ENCODE results near the gene SLC6A13.
"Not testable (repeated sequence)": the region's sequence is repeated elsewhere in the genome, so short reads cannot be mapped to it uniquely, and the experiment has no call there.

The SLC6A13 gene

GRCh38 chr12:223841-224240, 38.8 kb downstream of the SLC6A13 start:
- H3K4me3 ChIP-seq (ENCODE audit: low read length), result no peak overlapping the region

GRCh38 chr12:221736-222135, 40.9 kb downstream of the SLC6A13 start:
- no peak overlapping the region for H3K4me3 ChIP-seq (ENCODE audit: low read length)
- H3K27me3 ChIP-seq (replicated peaks; ENCODE audit: control insufficient read depth, insufficient read depth, low read length), result peaks cover 64% of the 10 kb centered on the region
- H3K9ac ChIP-seq (ENCODE audit: low read length), result no peak overlapping the region
- no peak for DNase-seq (ENCODE audit: low read depth)
- no peaks in the 10 kb centered on the region for H3K9me3 ChIP-seq (ENCODE audit: control insufficient read depth, low read length)
- H3K4me1 ChIP-seq (ENCODE audit: control insufficient read depth, insufficient read depth, low read length), result no peaks in the 10 kb centered on the region
- H3K36me3 ChIP-seq (ENCODE audit: control insufficient read depth, insufficient read depth, low read length, severe bottlenecking), result no peaks in the 10 kb centered on the region

More at GRCh38 chr12:223841-224240, 38.8 kb downstream of the SLC6A13 start:
- H3K4me1 ChIP-seq (ENCODE audit: control insufficient read depth, insufficient read depth, low read length), result no peaks in the 10 kb centered on the region
- H3K9me3 ChIP-seq (ENCODE audit: control insufficient read depth, low read length), result no peaks in the 10 kb centered on the region
- no peak overlapping the region for H3K9ac ChIP-seq (ENCODE audit: low read length)
- H3K36me3 ChIP-seq (ENCODE audit: control insufficient read depth, insufficient read depth, low read length, severe bottlenecking), result no peaks in the 10 kb centered on the region
- DNase-seq (ENCODE audit: low read depth), result no peak
- H3K27me3 ChIP-seq (replicated peaks; ENCODE audit: control insufficient read depth, insufficient read depth, low read length), result peaks cover 78% of the 10 kb centered on the region

- Histone ChIP-seq H3K27me3 (replicated peaks; ENCODE audit: control insufficient read depth, insufficient read depth, low read length) (peaks cover 60% of the 10 kb centered on the region), H3K9ac (ENCODE audit: low read length) (no peak overlapping the region), H3K4me1 (ENCODE audit: control insufficient read depth, insufficient read depth, low read length) (no peaks in the 10 kb centered on the region), H3K9me3 (ENCODE audit: control insufficient read depth, low read length) (no peaks in the 10 kb centered on the region), H3K36me3 (ENCODE audit: control insufficient read depth, insufficient read depth, low read length, severe bottlenecking) (no peaks in the 10 kb centered on the region), H3K4me3 (ENCODE audit: low read length) (no peak overlapping the region)
- no peak for DNase-seq (ENCODE audit: low read depth)
Observed at GRCh38 chr12:220946-221550, 41.6 kb downstream of the SLC6A13 start.

GRCh38 chr12:220491-220890, 42.1 kb downstream of the SLC6A13 start:
- H3K36me3 ChIP-seq (ENCODE audit: control insufficient read depth, insufficient read depth, low read length, severe bottlenecking), result no peaks in the 10 kb centered on the region
- no peak overlapping the region for H3K4me3 ChIP-seq (ENCODE audit: low read length)
- peaks cover 58% of the 10 kb centered on the region for H3K27me3 ChIP-seq (replicated peaks; ENCODE audit: control insufficient read depth, insufficient read depth, low read length)
- no peak overlapping the region for H3K9ac ChIP-seq (ENCODE audit: low read length)
- no peaks in the 10 kb centered on the region for H3K4me1 ChIP-seq (ENCODE audit: control insufficient read depth, insufficient read depth, low read length)
- H3K9me3 ChIP-seq (ENCODE audit: control insufficient read depth, low read length), result no peaks in the 10 kb centered on the region
- DNase-seq (ENCODE audit: low read depth), result no peak

- Histone ChIP-seq H3K4me3 (ENCODE audit: low read length) (no peak overlapping the region), H3K36me3 (ENCODE audit: control insufficient read depth, insufficient read depth, low read length, severe bottlenecking) (no peaks in the 10 kb centered on the region), H3K9me3 (ENCODE audit: control insufficient read depth, low read length) (no peaks in the 10 kb centered on the region), H3K27me3 (replicated peaks; ENCODE audit: control insufficient read depth, insufficient read depth, low read length) (peaks cover 57% of the 10 kb centered on the region), H3K4me1 (ENCODE audit: control insufficient read depth, insufficient read depth, low read length) (no peaks in the 10 kb centered on the region), H3K9ac (ENCODE audit: low read length) (no peak overlapping the region)
- peak; percentile 46 for DNase-seq (ENCODE audit: low read depth)
Observed at GRCh38 chr12:219891-220352, 42.7 kb downstream of the SLC6A13 start.

- H3K27me3 ChIP-seq (replicated peaks; ENCODE audit: control insufficient read depth, insufficient read depth, low read length), result peaks cover 50% of the 10 kb centered on the region
- DNase-seq (ENCODE audit: low read depth), result no peak
- H3K4me3 ChIP-seq (ENCODE audit: low read length), result no peak overlapping the region
- H3K36me3 ChIP-seq (ENCODE audit: control insufficient read depth, insufficient read depth, low read length, severe bottlenecking), result no peaks in the 10 kb centered on the region
- no peaks in the 10 kb centered on the region for H3K9me3 ChIP-seq (ENCODE audit: control insufficient read depth, low read length)
- no peak overlapping the region for H3K9ac ChIP-seq (ENCODE audit: low read length)
- H3K4me1 ChIP-seq (ENCODE audit: control insufficient read depth, insufficient read depth, low read length), result peaks cover 1% of the 10 kb centered on the region
Observed at GRCh38 chr12:218728-219590, 43.7 kb downstream of the SLC6A13 start.

GRCh38 chr12:218221-218620, 44.4 kb downstream of the SLC6A13 start:
- DNase-seq (ENCODE audit: low read depth), result no peak
- H3K27me3 ChIP-seq (replicated peaks; ENCODE audit: control insufficient read depth, insufficient read depth, low read length), result peaks cover 50% of the 10 kb centered on the region
- no peak overlapping the region for H3K4me3 ChIP-seq (ENCODE audit: low read length)
- H3K9ac ChIP-seq (ENCODE audit: low read length), result no peak overlapping the region
- H3K4me1 ChIP-seq (ENCODE audit: control insufficient read depth, insufficient read depth, low read length), result peaks cover 7% of the 10 kb centered on the region
- no peaks in the 10 kb centered on the region for H3K9me3 ChIP-seq (ENCODE audit: control insufficient read depth, low read length)
- H3K36me3 ChIP-seq (ENCODE audit: control insufficient read depth, insufficient read depth, low read length, severe bottlenecking), result no peaks in the 10 kb centered on the region

- DNase-seq (ENCODE audit: low read depth); H3K4me1 ChIP-seq (ENCODE audit: control insufficient read depth, insufficient read depth, low read length); H3K9me3 ChIP-seq (ENCODE audit: control insufficient read depth, low read length); H3K36me3 ChIP-seq (ENCODE audit: control insufficient read depth, insufficient read depth, low read length, severe bottlenecking); H3K4me3 ChIP-seq (ENCODE audit: low read length); H3K9ac ChIP-seq (ENCODE audit: low read length): not testable (repeated sequence)
- H3K27me3 ChIP-seq (replicated peaks; ENCODE audit: control insufficient read depth, insufficient read depth, low read length), result peaks cover 48% of the 10 kb centered on the region
Observed at GRCh38 chr12:217029-217428, 45.6 kb downstream of the SLC6A13 start.

- no peak for DNase-seq (ENCODE audit: low read depth)
- peaks cover 10% of the 10 kb centered on the region for H3K4me1 ChIP-seq (ENCODE audit: control insufficient read depth, insufficient read depth, low read length)
- peaks cover 52% of the 10 kb centered on the region for H3K27me3 ChIP-seq (replicated peaks; ENCODE audit: control insufficient read depth, insufficient read depth, low read length)
- H3K36me3 ChIP-seq (ENCODE audit: control insufficient read depth, insufficient read depth, low read length, severe bottlenecking), result no peaks in the 10 kb centered on the region
- H3K4me3 ChIP-seq (ENCODE audit: low read length), result no peak overlapping the region
- no peaks in the 10 kb centered on the region for H3K9me3 ChIP-seq (ENCODE audit: control insufficient read depth, low read length)
- no peak overlapping the region for H3K9ac ChIP-seq (ENCODE audit: low read length)
Observed at GRCh38 chr12:215116-215515, 47.5 kb downstream of the SLC6A13 start.

GRCh38 chr12:214003-214741, 48.5 kb downstream of the SLC6A13 start, which contains the start of gene SLC6A12:
TSS of gene SLC6A12 (minus strand) at chr12:214157. CDS start at chr12:209986, 4,171 bp downstream.
- no peak for DNase-seq (ENCODE audit: low read depth)
- Histone ChIP-seq H3K4me3 (ENCODE audit: low read length) (peak within 1 kb of the TSS; percentile 46), H3K27me3 (replicated peaks; ENCODE audit: control insufficient read depth, insufficient read depth, low read length) (peaks cover 56% of the 10 kb centered on the region), H3K9me3 (ENCODE audit: control insufficient read depth, low read length) (no peaks in the 10 kb centered on the region), H3K4me1 (ENCODE audit: control insufficient read depth, insufficient read depth, low read length) (peaks cover 10% of the 10 kb centered on the region), H3K9ac (ENCODE audit: low read length) (no peak within 1 kb of the TSS), H3K36me3 (ENCODE audit: control insufficient read depth, insufficient read depth, low read length, severe bottlenecking) (no peaks in the 10 kb centered on the region)

- no peaks in the 10 kb centered on the region for H3K36me3 ChIP-seq (ENCODE audit: control insufficient read depth, insufficient read depth, low read length, severe bottlenecking)
- H3K4me3 ChIP-seq (ENCODE audit: low read length), result peak overlapping the region; percentile 46
- H3K9me3 ChIP-seq (ENCODE audit: control insufficient read depth, low read length), result no peaks in the 10 kb centered on the region
- H3K4me1 ChIP-seq (ENCODE audit: control insufficient read depth, insufficient read depth, low read length), result peaks cover 10% of the 10 kb centered on the region
- H3K27me3 ChIP-seq (replicated peaks; ENCODE audit: control insufficient read depth, insufficient read depth, low read length), result peaks cover 59% of the 10 kb centered on the region
- DNase-seq (ENCODE audit: low read depth), result no peak
- H3K9ac ChIP-seq (ENCODE audit: low read length), result no peak overlapping the region
Observed at GRCh38 chr12:213527-213932, 49.1 kb downstream of the SLC6A13 start.

Measured in adipocyte (in vitro differentiated cells).